Endothelial cell (in vitro differentiated cells): Measurements from ENCODE around the gene RNF125. TPM values are rescaled to one million over a fixed set of nuclear protein-coding genes. Genes with fewer than 3 reads are reported as not detected.
A peak's percentile ranks its signal among the peaks of the same experiment; 100 is the strongest.

Source experiments
- DNase-seq: peaks from one replicate; pipeline ENCODE4 v3.0.0; 2021; ENCODE audit warnings: low spot score
- H3K27ac Mint-ChIP-seq: one replicate; pipeline ENCODE4 v1.8.0; 2021; ENCODE audit warnings: mixed read lengths, inconsistent platforms; ENCODE audit not compliant: unreplicated experiment
- H3K27me3 Mint-ChIP-seq: one replicate; pipeline ENCODE4 v1.8.0; 2021; ENCODE audit warnings: mild to moderate bottlenecking, moderate library complexity, mixed read lengths, inconsistent platforms; ENCODE audit not compliant: unreplicated experiment
- H3K36me3 Mint-ChIP-seq: one replicate; pipeline ENCODE4 v1.8.0; 2021; ENCODE audit warnings: mild to moderate bottlenecking, low read depth, mixed read lengths, inconsistent platforms; ENCODE audit not compliant: unreplicated experiment
- H3K4me1 Mint-ChIP-seq: one replicate; pipeline ENCODE4 v1.8.0; 2021; ENCODE audit warnings: mild to moderate bottlenecking, mixed read lengths, inconsistent platforms; ENCODE audit not compliant: unreplicated experiment
- H3K4me3 Mint-ChIP-seq: one replicate; pipeline ENCODE4 v1.8.0; 2021; ENCODE audit warnings: mild to moderate bottlenecking, mixed read lengths, inconsistent platforms; ENCODE audit not compliant: unreplicated experiment
- H3K9me3 Mint-ChIP-seq: one replicate; pipeline ENCODE4 v1.8.0; 2021; ENCODE audit warnings: mixed read lengths, inconsistent platforms; ENCODE audit not compliant: unreplicated experiment
- CTCF ChIP-seq: fragments of 200-600 bp; sonication (generic); IDR thresholded peaks from one replicate; pipeline ENCODE4 v1.5.0; 2021; ENCODE audit warnings: antibody characterized with exemption; ENCODE audit not compliant: unreplicated experiment
- long read RNA-seq: library from polyadenylated mRNA; unstranded; transcript quantifications from one replicate; pipeline ENCODE4 v2.0.0, GENCODE V29; 2020; ENCODE audit not compliant: unreplicated experiment
- total RNA-seq: library from RNA; stranded (reverse); fragmentation: NEBNext Ultra II Directional; extraction: Animal tissue kit (Norgen Biotek cat#: 25700); gene quantifications from one replicate; pipeline ENCODE4 v1.2.1, GENCODE V29; 2021; ENCODE audit not compliant: unreplicated experiment

Gene RNF125
- 5.2 TPM for total RNA-seq
- long read RNA-seq, full-length matches to known transcripts, result 3 of 4 reads
- long read RNA-seq, partial matches to known transcripts, result 0 of 4 reads
- long read RNA-seq, other reads (novel, unspliced or antisense), result 1 of 4 reads

- no peak for TF ChIP-seq CTCF
- H3K27me3 Mint-ChIP-seq, result peaks cover 3% of the 10 kb centered on the region
- H3K36me3 Mint-ChIP-seq, result peaks cover 3% of the 10 kb centered on the region
- H3K4me3 Mint-ChIP-seq, result peak within 1 kb of the TSS; percentile 95
- H3K27ac Mint-ChIP-seq, result peak within 1 kb of the TSS; percentile 84
- no peaks in the 10 kb centered on the region for H3K9me3 Mint-ChIP-seq
- peak; percentile 86 for DNase-seq
- peaks cover 13% of the 10 kb centered on the region for H3K4me1 Mint-ChIP-seq
Observed at GRCh38 chr18:32018331-32019250, at the start of gene RNF125. Gene RNF125 (plus strand): TSS chr18:32018825. CDS start chr18:32018864, 39 bp downstream.

GRCh38 chr18:31970617-31971016 lies 48.0 kb upstream of the RNF125 start:
- H3K27me3 Mint-ChIP-seq, result peaks cover 8% of the 10 kb centered on the region
- H3K9me3 Mint-ChIP-seq, result peaks cover 6% of the 10 kb centered on the region
- H3K36me3 Mint-ChIP-seq, result peaks cover 16% of the 10 kb centered on the region
- H3K4me1 Mint-ChIP-seq, result no peaks in the 10 kb centered on the region
- H3K27ac Mint-ChIP-seq, result no peak overlapping the region
- DNase-seq, result no peak
- no peak overlapping the region for H3K4me3 Mint-ChIP-seq
- TF ChIP-seq CTCF, result no peak

GRCh38 chr18:31973929-31974546 lies 44.6 kb upstream of the RNF125 start:
- Mint-ChIP-seq H3K4me3 (no peak overlapping the region), H3K27ac (no peak overlapping the region), H3K4me1 (no peaks in the 10 kb centered on the region), H3K27me3 (peaks cover 8% of the 10 kb centered on the region), H3K36me3 (peaks cover 22% of the 10 kb centered on the region), H3K9me3 (peaks cover 6% of the 10 kb centered on the region)
- DNase-seq, result no peak
- TF ChIP-seq CTCF, result no peak

- H3K4me3 Mint-ChIP-seq, result no peak overlapping the region
- H3K27ac Mint-ChIP-seq, result no peak overlapping the region
- peaks cover 8% of the 10 kb centered on the region for H3K27me3 Mint-ChIP-seq
- H3K4me1 Mint-ChIP-seq, result no peaks in the 10 kb centered on the region
- peaks cover 6% of the 10 kb centered on the region for H3K9me3 Mint-ChIP-seq
- TF ChIP-seq CTCF, result no peak
- no peak for DNase-seq
- peaks cover 23% of the 10 kb centered on the region for H3K36me3 Mint-ChIP-seq
Observed at GRCh38 chr18:31976242-31976641, 42.4 kb upstream of the RNF125 start.
